Measurements from ENCODE around the gene KCNMA1. TPM values are rescaled to one million over a fixed set of nuclear protein-coding genes. Genes with fewer than 3 reads are reported as not detected.

The KCNMA1 gene
- total RNA-seq, 1 experiment from 2014 or later, result 143 TPM

DNA sequence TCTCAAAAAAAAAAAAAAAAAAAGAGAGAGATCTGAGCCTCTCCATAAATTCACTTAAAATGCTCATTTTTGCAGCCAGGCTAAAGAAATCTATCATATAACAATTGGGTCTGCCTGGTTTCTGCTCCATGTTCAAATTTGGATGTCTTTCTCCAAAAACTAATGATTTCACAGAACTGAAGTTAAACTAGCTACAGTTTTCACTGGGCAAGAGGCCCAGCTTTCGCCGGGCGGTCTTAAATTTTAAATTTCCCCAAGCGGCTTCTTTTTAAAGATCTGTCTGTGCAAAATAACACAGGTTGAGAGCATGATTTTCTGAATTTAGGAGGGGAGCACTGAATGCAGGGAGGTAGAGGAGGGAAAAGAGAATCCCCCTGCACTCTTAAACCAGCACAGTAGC is 603.4 kb downstream of the KCNMA1 start:
- Histone ChIP-seq H3K27me3 (ENCODE audit: low read length) (no peaks in the 10 kb centered on the region), H3K4me2 (ENCODE audit: low read length) (no peak overlapping the region), H3F3A (ENCODE audit: low read length, unreplicated experiment) (no peaks in the 10 kb centered on the region), H3K79me2 (ENCODE audit: low read length) (no peaks in the 10 kb centered on the region), H3K9me2 (replicated peaks; ENCODE audit: low read length) (no peaks in the 10 kb centered on the region), H3K27ac (ENCODE audit: low read length) (no peak overlapping the region), H3K9ac (ENCODE audit: low read length) (no peak overlapping the region), H4K20me1 (ENCODE audit: low read length) (no peaks in the 10 kb centered on the region), H3K9me3 (ENCODE audit: low read length) (no peaks in the 10 kb centered on the region), H3K4me3 (ENCODE audit: low read length) (no peak overlapping the region), H3K36me3 (ENCODE audit: low read depth, low read length) (no peaks in the 10 kb centered on the region), H3K4me1 (ENCODE audit: insufficient read depth, low read length) (no peaks in the 10 kb centered on the region), H2AFZ (ENCODE audit: low read length) (no peak overlapping the region)
- BruUV-seq (replicated peaks), result no TSS peak
- TF ChIP-seq EZH2phosphoT487 (IDR thresholded peaks at IDR 0.05; ENCODE audit: borderline replicate concordance, low read length) (no peak), EZH2 (IDR thresholded peaks at IDR 0.05; ENCODE audit: low read length, unreplicated experiment) (no peak), CTCF (conservative IDR thresholded peaks at IDR 0.05; ENCODE audit: low read depth, low read length) (no peak)
- POLR2A ChIA-PET (ENCODE audit: unreplicated experiment), result interaction anchor here (0.6 kb wide), 1 partner anchor 13 kb away, joined by 5 read pairs; no protein-coding TSS in a partner anchor
- no peak for DNase-seq
- ATAC-seq, result no peak
- intact Hi-C loops (cut with micrococcal nuclease), result no loop called here
- CTCF ChIA-PET, result interaction anchor here (0.9 kb wide), 1 partner anchor 8 kb away, joined by 3 read pairs; no protein-coding TSS in a partner anchor

DNA sequence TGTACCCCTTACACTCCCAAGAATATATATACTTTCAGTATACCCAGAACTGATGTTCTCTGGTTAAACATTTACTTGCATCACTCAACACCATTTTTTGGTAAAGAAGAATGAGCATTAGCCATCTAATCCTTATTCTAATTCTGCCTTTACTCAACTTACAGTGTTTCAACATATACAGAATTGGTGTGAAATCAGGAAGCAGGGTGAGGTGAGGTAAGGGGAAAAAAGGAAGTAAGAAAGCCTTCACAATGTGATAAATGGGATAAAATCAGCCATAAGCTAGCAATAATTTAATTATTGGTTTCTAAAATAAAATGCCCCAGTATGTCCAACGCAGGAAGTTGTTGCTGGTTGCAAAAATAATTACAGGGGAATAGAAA is 605.4 kb downstream of the KCNMA1 start:
- H3K36me3 ChIP-seq (ENCODE audit: low read depth, low read length), result no peaks in the 10 kb centered on the region
- no peaks in the 10 kb centered on the region for H3K9me2 ChIP-seq (replicated peaks; ENCODE audit: low read length)
- no peaks in the 10 kb centered on the region for H3K27me3 ChIP-seq (ENCODE audit: low read length)
- no peaks in the 10 kb centered on the region for H3K79me2 ChIP-seq (ENCODE audit: low read length)
- no peaks in the 10 kb centered on the region for H3F3A ChIP-seq (ENCODE audit: low read length, unreplicated experiment)
- ChIA-PET CTCF (no interaction called here), POLR2A (ENCODE audit: unreplicated experiment) (no interaction called here)
- no peak overlapping the region for H3K27ac ChIP-seq (ENCODE audit: low read length)
- H3K4me2 ChIP-seq (ENCODE audit: low read length), result no peak overlapping the region
- H3K9me3 ChIP-seq (ENCODE audit: low read length), result no peaks in the 10 kb centered on the region
- intact Hi-C loops (cut with micrococcal nuclease), result no loop called here
- no peaks in the 10 kb centered on the region for H3K4me1 ChIP-seq (ENCODE audit: insufficient read depth, low read length)
- no peak overlapping the region for H2AFZ ChIP-seq (ENCODE audit: low read length)
- DNase-seq, result no peak
- no peaks in the 10 kb centered on the region for H4K20me1 ChIP-seq (ENCODE audit: low read length)
- H3K9ac ChIP-seq (ENCODE audit: low read length), result no peak overlapping the region
- ATAC-seq, result no peak
- TF ChIP-seq CTCF (conservative IDR thresholded peaks at IDR 0.05; ENCODE audit: low read depth, low read length) (no peak), EZH2 (IDR thresholded peaks at IDR 0.05; ENCODE audit: low read length, unreplicated experiment) (no peak), EZH2phosphoT487 (IDR thresholded peaks at IDR 0.05; ENCODE audit: borderline replicate concordance, low read length) (no peak)
- H3K4me3 ChIP-seq (ENCODE audit: low read length), result no peak overlapping the region
- no TSS peak for BruUV-seq (replicated peaks)

DNA sequence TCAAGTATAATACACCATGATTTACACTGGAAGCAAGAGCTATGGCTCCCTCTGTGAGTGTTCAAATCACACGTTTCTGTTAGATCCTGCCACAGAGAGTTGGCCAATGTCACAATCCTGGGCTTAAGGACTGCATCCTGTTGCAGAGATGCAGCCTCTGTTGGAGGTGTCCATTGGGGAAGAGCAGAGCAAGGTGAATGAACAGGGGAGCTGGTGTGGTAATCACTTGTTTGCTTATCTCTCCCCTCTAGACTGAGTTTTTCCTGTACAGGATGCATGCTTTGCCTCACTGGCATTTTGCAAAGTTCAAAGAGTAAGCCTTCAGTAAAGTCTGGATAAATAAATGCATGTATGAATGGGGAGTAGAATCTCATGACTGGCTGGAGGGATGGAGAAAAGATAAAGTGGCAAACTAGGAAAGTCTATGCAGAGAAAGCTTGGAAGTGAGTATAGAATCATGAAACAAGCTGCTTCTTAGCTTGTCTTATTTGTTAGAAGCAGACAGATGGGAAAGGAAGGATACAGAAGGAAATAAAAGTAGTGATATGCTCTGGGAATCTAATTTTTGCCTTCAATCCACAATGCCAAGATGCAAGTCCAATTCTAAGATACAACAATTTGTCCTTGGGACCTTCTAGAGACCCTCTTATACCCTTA is 605.9 kb downstream of the KCNMA1 start:
- Histone ChIP-seq H3K4me2 (ENCODE audit: low read length) (no peak overlapping the region), H3K36me3 (ENCODE audit: low read depth, low read length) (no peaks in the 10 kb centered on the region), H2AFZ (ENCODE audit: low read length) (no peak overlapping the region), H3K9me3 (ENCODE audit: low read length) (no peaks in the 10 kb centered on the region), H3K79me2 (ENCODE audit: low read length) (no peaks in the 10 kb centered on the region), H4K20me1 (ENCODE audit: low read length) (no peaks in the 10 kb centered on the region), H3K27ac (ENCODE audit: low read length) (no peak overlapping the region), H3F3A (ENCODE audit: low read length, unreplicated experiment) (no peaks in the 10 kb centered on the region), H3K9ac (ENCODE audit: low read length) (no peak overlapping the region), H3K27me3 (ENCODE audit: low read length) (no peaks in the 10 kb centered on the region), H3K4me1 (ENCODE audit: insufficient read depth, low read length) (no peaks in the 10 kb centered on the region), H3K4me3 (ENCODE audit: low read length) (no peak overlapping the region), H3K9me2 (replicated peaks; ENCODE audit: low read length) (no peaks in the 10 kb centered on the region)
- no peak for DNase-seq
- no TSS peak for BruUV-seq (replicated peaks)
- intact Hi-C loops (cut with micrococcal nuclease), result no loop called here
- no peak for ATAC-seq
- CTCF ChIA-PET, result no interaction called here
- no peak for TF ChIP-seq EZH2phosphoT487 (IDR thresholded peaks at IDR 0.05; ENCODE audit: borderline replicate concordance, low read length)
- TF ChIP-seq EZH2 (IDR thresholded peaks at IDR 0.05; ENCODE audit: low read length, unreplicated experiment), result no peak
- TF ChIP-seq CTCF (conservative IDR thresholded peaks at IDR 0.05; ENCODE audit: low read depth, low read length), result no peak
- POLR2A ChIA-PET (ENCODE audit: unreplicated experiment), result no interaction called here

All from PC-3 (cell line).